PFSK-1 (cell line): Measurements from ENCODE around the gene TBPL1.

Source experiments
- FOXP2 ChIP-seq: optimal IDR thresholded peaks from 2 replicates; pipeline ENCODE3; 2011; ENCODE audit warnings: borderline replicate concordance, control low read depth, inconsistent platforms; ENCODE audit not compliant: insufficient read depth; ENCODE audit errors: extremely low read length, extremely low read depth
- POLR2AphosphoS5 ChIP-seq: IDR thresholded peaks from 2 replicates; pipeline ENCODE4 v1.6.1; 2012; ENCODE audit warnings: low read depth, mild to moderate bottlenecking, control low read depth, low read length, moderate library complexity
- SIN3A ChIP-seq: IDR thresholded peaks from 2 replicates; pipeline ENCODE4 v1.6.1; 2012; ENCODE audit warnings: mild to moderate bottlenecking, low read length, moderate library complexity, borderline replicate concordance; ENCODE audit not compliant: insufficient read depth
- TAF1 ChIP-seq: IDR thresholded peaks from 2 replicates; pipeline ENCODE4 v1.6.1; 2012; ENCODE audit warnings: low read length, control low read depth, borderline replicate concordance; ENCODE audit not compliant: insufficient read depth
- TF ChIP-seq, protein P1 (sequence below), 2 experiments: IDR thresholded peaks; 2 replicates each; pipeline versions ENCODE4 v1.6.1 to v1.8.0; 2011 to 2012; ENCODE audit warnings: low read depth in 2 of 2, low read length in 2 of 2, control low read depth in 1 of 2, inconsistent platforms in 1 of 2, mild to moderate bottlenecking in 1 of 2, moderate library complexity in 1 of 2; ENCODE audit not compliant: insufficient read depth in 1 of 2

Gene TBPL1

DNA sequence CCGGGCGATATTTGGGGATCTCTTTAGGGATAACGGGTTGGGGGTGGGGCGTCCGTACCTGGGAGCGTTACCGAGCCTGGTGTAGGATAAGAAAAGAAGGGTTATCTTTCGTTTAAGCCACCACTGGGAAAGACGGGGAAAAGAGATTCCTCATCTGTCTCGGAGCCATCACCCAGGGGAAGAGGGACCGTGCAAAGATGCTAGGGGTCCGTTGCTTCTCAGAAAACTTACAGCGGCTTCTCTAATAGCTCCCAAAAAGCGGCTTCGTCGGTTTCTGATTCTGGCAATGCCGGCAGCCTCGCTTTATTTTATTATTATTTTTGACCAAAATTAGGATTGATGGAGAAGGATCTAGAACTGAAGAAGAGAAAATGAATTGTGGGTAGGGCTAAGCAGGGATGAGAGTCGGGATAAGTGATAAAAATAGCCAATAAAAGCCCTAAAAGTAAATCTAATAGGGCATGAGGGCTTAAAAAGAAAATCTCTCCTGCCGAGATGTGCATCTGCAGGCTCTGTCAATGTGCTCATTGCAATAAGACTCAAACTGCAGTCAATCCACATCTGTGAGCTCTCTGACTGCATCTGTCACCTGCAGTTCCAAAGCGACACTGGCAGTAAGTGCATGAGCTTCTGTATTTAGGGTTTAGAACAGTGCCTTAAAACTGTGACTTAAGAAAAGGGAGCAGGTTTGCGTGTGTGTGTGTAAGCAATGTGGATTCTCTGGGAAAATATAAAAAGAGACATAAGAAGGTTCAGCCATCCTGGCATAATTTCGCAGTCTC is 801 bp downstream of the TBPL1 start:
- TF ChIP-seq, protein P1, sequence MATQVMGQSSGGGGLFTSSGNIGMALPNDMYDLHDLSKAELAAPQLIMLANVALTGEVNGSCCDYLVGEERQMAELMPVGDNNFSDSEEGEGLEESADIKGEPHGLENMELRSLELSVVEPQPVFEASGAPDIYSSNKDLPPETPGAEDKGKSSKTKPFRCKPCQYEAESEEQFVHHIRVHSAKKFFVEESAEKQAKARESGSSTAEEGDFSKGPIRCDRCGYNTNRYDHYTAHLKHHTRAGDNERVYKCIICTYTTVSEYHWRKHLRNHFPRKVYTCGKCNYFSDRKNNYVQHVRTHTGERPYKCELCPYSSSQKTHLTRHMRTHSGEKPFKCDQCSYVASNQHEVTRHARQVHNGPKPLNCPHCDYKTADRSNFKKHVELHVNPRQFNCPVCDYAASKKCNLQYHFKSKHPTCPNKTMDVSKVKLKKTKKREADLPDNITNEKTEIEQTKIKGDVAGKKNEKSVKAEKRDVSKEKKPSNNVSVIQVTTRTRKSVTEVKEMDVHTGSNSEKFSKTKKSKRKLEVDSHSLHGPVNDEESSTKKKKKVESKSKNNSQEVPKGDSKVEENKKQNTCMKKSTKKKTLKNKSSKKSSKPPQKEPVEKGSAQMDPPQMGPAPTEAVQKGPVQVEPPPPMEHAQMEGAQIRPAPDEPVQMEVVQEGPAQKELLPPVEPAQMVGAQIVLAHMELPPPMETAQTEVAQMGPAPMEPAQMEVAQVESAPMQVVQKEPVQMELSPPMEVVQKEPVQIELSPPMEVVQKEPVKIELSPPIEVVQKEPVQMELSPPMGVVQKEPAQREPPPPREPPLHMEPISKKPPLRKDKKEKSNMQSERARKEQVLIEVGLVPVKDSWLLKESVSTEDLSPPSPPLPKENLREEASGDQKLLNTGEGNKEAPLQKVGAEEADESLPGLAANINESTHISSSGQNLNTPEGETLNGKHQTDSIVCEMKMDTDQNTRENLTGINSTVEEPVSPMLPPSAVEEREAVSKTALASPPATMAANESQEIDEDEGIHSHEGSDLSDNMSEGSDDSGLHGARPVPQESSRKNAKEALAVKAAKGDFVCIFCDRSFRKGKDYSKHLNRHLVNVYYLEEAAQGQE (IDR thresholded peaks at IDR 0.05; ENCODE audit: insufficient read depth in 1 of 2, low read depth in 2 of 2, low read length in 2 of 2): no peak
- no peak for TF ChIP-seq POLR2AphosphoS5
- no peak for TF ChIP-seq SIN3A
- TF ChIP-seq FOXP2: no peak
- no peak for TF ChIP-seq TAF1

DNA sequence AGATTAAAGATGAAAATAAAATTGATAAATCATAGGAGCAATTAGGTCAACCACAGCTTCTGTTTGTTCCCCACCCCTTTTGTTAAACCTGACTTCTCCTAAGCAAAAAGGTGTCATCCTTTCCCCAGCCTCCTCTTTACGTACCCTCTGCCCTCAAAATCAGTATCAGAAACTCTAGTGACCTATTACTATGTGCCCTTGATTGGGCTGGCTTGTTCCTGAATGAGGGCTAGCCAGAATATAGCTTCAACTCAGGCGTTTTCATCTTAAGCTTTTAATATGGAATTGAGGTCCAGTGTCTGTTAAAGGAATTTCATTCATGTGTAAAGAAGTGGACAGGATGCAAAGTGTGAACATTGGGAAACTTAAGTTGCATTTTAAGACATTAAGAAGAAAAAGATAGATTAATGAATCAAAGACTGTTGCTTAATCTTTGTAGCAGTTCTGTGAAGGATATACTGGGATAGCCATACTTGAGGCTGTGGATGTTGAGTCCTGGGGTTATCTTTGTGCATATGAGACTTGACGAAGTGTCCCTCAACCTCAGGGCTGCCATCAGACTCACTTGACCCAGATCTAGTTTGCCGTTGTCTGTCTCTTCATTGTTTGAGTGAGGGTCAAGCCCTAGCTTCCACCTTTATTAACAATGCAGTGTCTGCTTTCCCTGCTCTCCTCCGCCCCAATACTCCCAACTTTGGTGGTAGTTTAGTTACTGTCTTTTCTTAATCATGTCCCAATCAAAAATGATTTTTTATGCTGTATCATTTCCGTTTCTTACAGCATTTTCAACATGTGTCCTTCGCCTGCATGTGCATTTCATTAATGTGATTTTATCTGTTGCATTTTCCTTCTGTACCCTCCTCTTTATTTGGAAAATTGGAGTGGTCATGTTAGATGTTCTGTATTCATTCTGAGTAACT is 1.9 kb downstream of the TBPL1 start:
- TF ChIP-seq SIN3A (no peak), POLR2AphosphoS5 (no peak), TAF1 (no peak), FOXP2 (no peak)
- TF ChIP-seq, protein P1 (IDR thresholded peaks at IDR 0.05; ENCODE audit: insufficient read depth in 1 of 2, low read depth in 2 of 2, low read length in 2 of 2): no peak

DNA sequence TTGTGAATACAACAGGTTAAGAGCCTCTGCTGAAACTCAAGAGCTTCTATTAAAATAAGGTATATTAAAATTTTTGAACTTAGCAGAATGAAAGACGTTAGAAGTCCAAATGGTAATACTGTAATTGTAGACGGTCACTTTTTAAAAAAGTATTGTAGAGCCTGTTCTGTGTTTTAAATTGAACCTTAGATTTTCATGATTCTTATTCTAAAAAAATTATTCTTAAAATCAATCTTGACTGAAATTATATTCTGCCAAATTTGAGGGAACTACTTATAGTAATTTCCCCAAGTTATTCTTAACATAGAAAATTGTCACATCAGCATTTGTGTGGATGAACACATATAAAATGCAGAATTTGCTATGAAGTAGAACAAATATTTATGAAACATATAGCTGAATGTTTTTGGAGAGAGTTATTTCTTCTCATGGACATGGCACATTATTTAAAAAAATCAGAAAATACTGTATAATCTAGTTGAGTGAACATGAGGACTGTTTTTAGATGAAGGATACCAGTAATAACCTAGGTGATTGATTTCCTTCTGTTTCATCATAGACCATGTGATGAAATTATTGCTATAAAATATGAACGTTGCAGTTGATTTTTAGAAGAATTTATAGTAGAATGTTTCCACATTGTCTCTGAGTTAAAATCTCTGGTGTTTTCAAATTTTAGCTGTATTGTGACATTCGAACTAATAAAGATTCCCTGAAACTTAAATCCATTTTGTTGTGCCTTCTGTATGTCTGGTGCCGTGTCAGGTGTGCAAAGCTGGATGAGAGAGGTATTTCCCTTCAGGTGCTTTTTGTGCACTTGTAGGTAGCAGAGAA is 2.8 kb downstream of the TBPL1 start:
- TF ChIP-seq TAF1 (no peak), POLR2AphosphoS5 (no peak), FOXP2 (no peak), SIN3A (no peak)
- TF ChIP-seq, protein P1 (IDR thresholded peaks at IDR 0.05; ENCODE audit: insufficient read depth in 1 of 2, low read depth in 2 of 2, low read length in 2 of 2): no peak

DNA sequence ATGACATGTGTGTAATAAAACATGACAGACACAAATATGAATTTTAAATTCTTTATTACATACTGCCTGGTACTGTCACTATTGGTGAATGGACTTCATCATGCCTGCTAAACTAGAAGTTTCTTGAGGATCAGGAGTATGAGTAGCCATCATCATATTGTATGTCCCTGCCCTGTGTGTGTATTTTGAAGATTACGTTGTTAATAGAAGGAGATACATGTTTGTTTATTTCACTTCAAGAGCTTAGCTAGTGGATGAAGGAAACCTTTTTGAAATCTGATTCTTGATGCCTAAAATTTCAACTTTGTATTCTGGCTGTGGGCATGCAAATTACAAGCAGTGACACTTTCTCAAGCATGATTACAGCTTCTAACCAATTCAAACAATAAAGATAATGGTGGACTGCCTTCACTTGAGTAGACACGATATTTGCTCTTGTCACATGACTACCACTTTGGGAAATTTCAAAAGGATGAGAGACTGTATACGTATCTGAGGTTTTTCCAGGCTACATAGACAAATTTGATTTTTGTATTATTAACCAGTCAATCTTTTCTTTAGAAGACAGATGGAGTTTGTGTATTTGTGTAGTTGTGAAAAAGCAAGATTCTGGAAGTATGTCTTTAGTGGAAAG is 3.5 kb downstream of the TBPL1 start:
- TF ChIP-seq POLR2AphosphoS5 (no peak), TAF1 (no peak), SIN3A (no peak), FOXP2 (no peak)
- TF ChIP-seq, protein P1 (IDR thresholded peaks at IDR 0.05; ENCODE audit: insufficient read depth in 1 of 2, low read depth in 2 of 2, low read length in 2 of 2): no peak
